Peyer's patch (tissue), 4 donors: ENCODE measurements around the gene PLEKHA6. TPM values are rescaled to one million over a fixed set of nuclear protein-coding genes. Genes with fewer than 3 reads are reported as not detected.

Experiments used
- DNase-seq, 3 donors: peaks; one replicate each; pipeline ENCODE4 v3.0.0-alpha.2; 2017 to 2019
- H3K27ac ChIP-seq, 4 donors: fragments of 200-600 bp; sonication (generic); one replicate each; pipeline ENCODE4 v1.5.1; 2016 to 2019
- H3K27me3 ChIP-seq, 2 donors: fragments of 200-600 bp; sonication (generic); one replicate each; pipeline ENCODE4 v1.5.1; 2019
- H3K36me3 ChIP-seq, 3 donors: fragments of 200-600 bp; sonication (generic); one replicate each; pipeline ENCODE4 v1.5.1; 2016 to 2019
- H3K4me1 ChIP-seq, 4 donors: fragments of 200-600 bp; sonication (generic); one replicate each; pipeline ENCODE4 v1.5.1; 2016 to 2019
- H3K4me3 ChIP-seq, 4 donors: fragments of 200-600 bp; sonication (generic); 1 replicate in 3 of 4; 2 replicates in 1 of 4; pipeline ENCODE4 v1.5.1; 2016 to 2019; ENCODE audit warnings: mild to moderate bottlenecking in 1 of 4
- H3K9me3 ChIP-seq, 4 donors: fragments of 200-600 bp; sonication (generic); one replicate each; pipeline ENCODE4 v1.5.1; 2016 to 2019; ENCODE audit warnings: mild to moderate bottlenecking in 1 of 4
- POLR2A ChIP-seq, 2 donors: fragments of 450-650 bp; IDR thresholded peaks; one replicate each; pipeline ENCODE4 v1.5.1; 2017; ENCODE audit warnings: antibody characterized with exemption in 2 of 2, mild to moderate bottlenecking in 2 of 2, moderate library complexity in 2 of 2
- total RNA-seq, 4 donors: library from RNA; depleted of rRNA; stranded (reverse); fragments of >200 nt; gene quantifications; one replicate each; pipeline ENCODE4 v1.1.0, GENCODE V29; 2016
- TF ChIP-seq, protein P1 (sequence below), 6 experiments: fragments of 450-650 bp in 4 of 6; fragments of 200-600 bp in 2 of 6; sonication (generic) in 1 of 6; IDR thresholded peaks; one replicate each; pipeline ENCODE4 v1.5.1; 2017 to 2019; ENCODE audit warnings: antibody characterized with exemption in 6 of 6, mild to moderate bottlenecking in 3 of 6, moderate library complexity in 1 of 6

The PLEKHA6 gene
- total RNA-seq, 4 donors from 2014 or later: 57.3 to 91.6 (median 70.2) TPM

DNA sequence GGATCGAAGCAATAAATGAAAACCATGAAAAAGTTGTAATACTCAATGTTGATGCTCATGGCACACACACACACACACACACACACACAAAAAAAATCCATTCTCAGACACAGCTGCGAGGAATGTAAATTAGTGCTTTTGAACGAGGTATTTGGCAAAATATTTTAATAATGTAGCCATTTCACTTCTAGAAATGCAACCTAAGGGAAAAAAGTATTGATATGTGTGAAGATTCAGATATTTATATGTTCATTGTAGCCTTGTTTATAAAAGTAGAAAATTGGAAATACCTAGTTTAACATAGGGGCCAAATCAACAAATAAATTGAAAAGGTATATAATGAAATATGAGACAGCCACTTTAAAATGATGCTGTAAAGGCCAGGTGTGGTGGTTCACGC, 3.8 kb downstream of the PLEKHA6 start:
- H3K27me3 ChIP-seq: no peaks in the 10 kb centered on the region
- peaks cover 0 to 7% (median 2%) of the 10 kb centered on the region in 4 donors for H3K4me1 ChIP-seq
- H3K9me3 ChIP-seq: no peaks in the 10 kb centered on the region
- no peak overlapping the region for H3K4me3 ChIP-seq
- no peaks in the 10 kb centered on the region for H3K36me3 ChIP-seq
- no peak for DNase-seq
- TF ChIP-seq, protein P1, sequence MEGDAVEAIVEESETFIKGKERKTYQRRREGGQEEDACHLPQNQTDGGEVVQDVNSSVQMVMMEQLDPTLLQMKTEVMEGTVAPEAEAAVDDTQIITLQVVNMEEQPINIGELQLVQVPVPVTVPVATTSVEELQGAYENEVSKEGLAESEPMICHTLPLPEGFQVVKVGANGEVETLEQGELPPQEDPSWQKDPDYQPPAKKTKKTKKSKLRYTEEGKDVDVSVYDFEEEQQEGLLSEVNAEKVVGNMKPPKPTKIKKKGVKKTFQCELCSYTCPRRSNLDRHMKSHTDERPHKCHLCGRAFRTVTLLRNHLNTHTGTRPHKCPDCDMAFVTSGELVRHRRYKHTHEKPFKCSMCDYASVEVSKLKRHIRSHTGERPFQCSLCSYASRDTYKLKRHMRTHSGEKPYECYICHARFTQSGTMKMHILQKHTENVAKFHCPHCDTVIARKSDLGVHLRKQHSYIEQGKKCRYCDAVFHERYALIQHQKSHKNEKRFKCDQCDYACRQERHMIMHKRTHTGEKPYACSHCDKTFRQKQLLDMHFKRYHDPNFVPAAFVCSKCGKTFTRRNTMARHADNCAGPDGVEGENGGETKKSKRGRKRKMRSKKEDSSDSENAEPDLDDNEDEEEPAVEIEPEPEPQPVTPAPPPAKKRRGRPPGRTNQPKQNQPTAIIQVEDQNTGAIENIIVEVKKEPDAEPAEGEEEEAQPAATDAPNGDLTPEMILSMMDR (IDR thresholded peaks at IDR 0.05): no peak
- no peak for TF ChIP-seq POLR2A (IDR thresholded peaks at IDR 0.05)
- H3K27ac ChIP-seq: no peak overlapping the region

DNA sequence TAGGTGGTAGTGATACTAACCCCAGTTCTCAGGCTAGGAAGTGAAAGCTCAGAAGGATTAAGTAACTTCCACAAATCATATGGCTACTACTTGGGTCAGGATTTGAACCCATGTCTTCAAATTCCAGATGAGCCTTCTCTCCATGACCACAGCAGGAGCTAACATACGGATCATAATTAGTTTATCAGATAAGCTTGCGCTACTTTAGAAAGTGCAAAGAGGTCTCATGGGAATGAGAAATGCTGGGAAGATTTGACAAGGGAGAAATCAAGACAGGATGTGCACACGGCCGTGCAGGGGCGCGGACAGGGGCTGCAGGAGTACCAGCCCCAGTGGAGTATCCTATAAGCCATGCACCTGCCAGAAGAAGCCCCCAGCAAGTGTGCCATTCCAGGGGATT, 5.2 kb downstream of the PLEKHA6 start:
- peaks cover 0 to 16% (median 1%) of the 10 kb centered on the region in 4 donors for H3K4me1 ChIP-seq
- no peak overlapping the region for H3K4me3 ChIP-seq
- peak in 1 of 3 donors; percentile 6 for DNase-seq

DNA sequence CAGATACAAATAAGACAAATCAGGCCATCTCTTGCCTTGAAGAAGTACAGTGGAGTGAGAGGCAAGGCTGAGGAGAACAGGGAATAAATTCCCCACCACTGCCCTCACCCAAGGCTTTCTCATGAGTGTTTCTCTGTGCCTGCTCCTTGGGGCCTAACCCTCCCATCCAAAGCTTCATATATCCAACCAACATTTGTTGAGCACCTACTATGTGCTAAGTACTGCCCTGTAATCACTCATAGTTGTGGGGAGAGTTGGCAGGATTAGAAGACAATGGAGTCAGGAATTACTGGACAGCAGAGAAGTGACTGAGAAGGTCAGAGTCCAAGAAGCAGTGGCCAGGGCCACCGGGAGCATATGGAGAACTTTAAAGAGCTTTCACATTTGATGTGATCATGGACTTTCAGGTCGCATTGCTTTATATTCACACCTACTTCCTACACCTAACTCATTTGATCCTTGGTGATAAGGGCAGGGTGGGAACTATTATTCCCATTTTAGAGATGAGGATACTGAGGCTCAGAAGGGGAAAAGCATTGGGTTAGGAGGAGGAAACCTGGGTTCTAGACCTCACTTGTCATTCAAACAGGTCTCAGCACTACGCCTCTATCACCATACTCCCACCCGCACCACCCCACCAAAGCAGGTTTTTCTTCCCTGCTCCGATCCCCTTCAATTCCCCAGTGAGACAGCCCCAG, 6.4 kb downstream of the PLEKHA6 start:
- Histone ChIP-seq H3K27me3 (no peaks in the 10 kb centered on the region), H3K36me3 (no peaks in the 10 kb centered on the region), H3K4me1 (peaks cover 0 to 27% (median 0%) of the 10 kb centered on the region in 4 donors), H3K27ac (peak overlapping the region in 1 of 4 donors; percentile 13), H3K9me3 (no peaks in the 10 kb centered on the region), H3K4me3 (no peak overlapping the region)
- TF ChIP-seq POLR2A (IDR thresholded peaks at IDR 0.05): no peak
- TF ChIP-seq, protein P1 (IDR thresholded peaks at IDR 0.05): no peak
- peak in 2 of 3 donors; percentile 29 to 70 for DNase-seq

More for the DNA sequence above, 5.2 kb downstream of the PLEKHA6 start:
- Histone ChIP-seq H3K27ac (no peak overlapping the region), H3K36me3 (no peaks in the 10 kb centered on the region), H3K9me3 (no peaks in the 10 kb centered on the region), H3K27me3 (no peaks in the 10 kb centered on the region)
- TF ChIP-seq, protein P1 (IDR thresholded peaks at IDR 0.05): no peak
- TF ChIP-seq POLR2A (IDR thresholded peaks at IDR 0.05): no peak

DNA sequence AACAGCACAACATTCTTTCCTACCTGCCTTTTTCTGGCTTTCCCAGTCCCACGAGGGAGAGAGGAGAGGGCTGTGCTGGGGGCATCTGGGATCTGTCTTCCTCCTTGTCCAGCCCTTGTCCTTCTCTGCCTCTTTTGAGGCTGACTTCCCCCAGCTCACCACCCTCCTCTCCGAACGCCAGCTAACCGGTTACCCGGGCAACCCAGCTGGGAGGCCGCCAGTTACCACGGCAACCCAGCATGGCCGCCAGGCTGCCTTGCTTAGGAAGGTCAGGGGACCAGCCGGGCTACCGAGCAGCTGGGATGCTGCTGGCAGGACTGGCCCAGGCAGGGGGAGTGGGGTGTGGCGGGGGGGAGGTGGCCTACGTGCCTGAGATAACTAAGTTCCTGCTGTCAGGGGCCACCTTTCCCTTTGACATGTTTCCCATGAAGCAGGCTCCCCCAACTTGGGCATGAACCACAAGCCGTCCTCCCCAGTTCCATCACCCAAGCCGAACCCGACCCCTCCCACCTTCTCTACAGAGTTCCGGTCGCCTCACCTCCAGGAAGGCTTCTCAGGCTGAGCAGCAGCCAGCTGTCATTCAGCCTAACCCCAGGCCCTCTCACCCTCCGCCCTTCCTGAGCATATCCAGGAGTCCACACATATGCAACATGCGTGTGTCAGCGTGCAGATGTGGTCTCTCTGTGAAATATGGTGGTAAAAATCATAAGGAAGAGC, 8.7 kb downstream of the PLEKHA6 start:
- H3K9me3 ChIP-seq: no peaks in the 10 kb centered on the region
- H3K4me3 ChIP-seq: no peak overlapping the region
- H3K27me3 ChIP-seq: no peaks in the 10 kb centered on the region
- no peak for TF ChIP-seq POLR2A (IDR thresholded peaks at IDR 0.05)
- TF ChIP-seq, protein P1 (IDR thresholded peaks at IDR 0.05): no peak
- peak overlapping the region in 2 of 4 donors; percentile 48 to 70 for H3K27ac ChIP-seq
- peaks cover 0 to 43% (median 0%) of the 10 kb centered on the region in 4 donors for H3K4me1 ChIP-seq
- peak in 2 of 3 donors; percentile 71 to 74 for DNase-seq
- H3K36me3 ChIP-seq: no peaks in the 10 kb centered on the region

DNA sequence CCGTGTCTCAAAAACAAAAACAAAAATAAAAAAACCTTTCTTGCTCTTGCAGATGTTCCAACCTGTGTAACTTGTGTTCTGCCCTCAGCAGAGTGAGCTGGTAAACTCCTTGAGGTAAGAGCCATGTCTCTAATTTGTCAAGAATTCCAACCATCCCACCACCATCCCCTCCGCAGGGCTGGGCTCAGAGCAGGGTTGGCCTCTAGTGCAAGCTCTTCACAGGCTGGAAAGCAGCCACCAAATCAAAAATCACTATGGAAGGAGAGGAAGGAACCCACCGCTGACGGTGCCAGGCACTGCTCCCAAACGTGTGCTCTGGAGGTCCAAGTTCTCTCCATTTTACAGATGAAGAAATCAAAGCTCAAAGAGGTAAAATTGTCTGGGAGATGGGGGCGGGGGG, 9.4 kb downstream of the PLEKHA6 start:
- Histone ChIP-seq H3K9me3 (no peaks in the 10 kb centered on the region), H3K4me3 (no peak overlapping the region), H3K27me3 (no peaks in the 10 kb centered on the region), H3K27ac (peak overlapping the region in 2 of 4 donors; percentile 48 to 70), H3K36me3 (no peaks in the 10 kb centered on the region), H3K4me1 (peaks cover 0 to 50% (median 0%) of the 10 kb centered on the region in 4 donors)
- no peak for TF ChIP-seq POLR2A (IDR thresholded peaks at IDR 0.05)
- TF ChIP-seq, protein P1 (IDR thresholded peaks at IDR 0.05): no peak
- peak in 1 of 3 donors; percentile 7 for DNase-seq
